ENCODE results near the gene CYLD. TPM values are rescaled to one million over a fixed set of nuclear protein-coding genes. Genes with fewer than 3 reads are reported as not detected.
A peak's percentile ranks its signal among the peaks of the same experiment; 100 is the strongest.

Gene CYLD
- total RNA-seq, 4 donors from 2014 or later = 24.3 to 56.1 (median 30.0) TPM

GRCh38 chr16:50724306-50724705 is 17.6 kb upstream of the CYLD start:
- DNase-seq = no peak
- H3K27ac ChIP-seq = no peak overlapping the region
- peaks cover 0 to 4% (median 0%) of the 10 kb centered on the region in 4 donors for H3K9me3 ChIP-seq
- TF ChIP-seq, protein P1, sequence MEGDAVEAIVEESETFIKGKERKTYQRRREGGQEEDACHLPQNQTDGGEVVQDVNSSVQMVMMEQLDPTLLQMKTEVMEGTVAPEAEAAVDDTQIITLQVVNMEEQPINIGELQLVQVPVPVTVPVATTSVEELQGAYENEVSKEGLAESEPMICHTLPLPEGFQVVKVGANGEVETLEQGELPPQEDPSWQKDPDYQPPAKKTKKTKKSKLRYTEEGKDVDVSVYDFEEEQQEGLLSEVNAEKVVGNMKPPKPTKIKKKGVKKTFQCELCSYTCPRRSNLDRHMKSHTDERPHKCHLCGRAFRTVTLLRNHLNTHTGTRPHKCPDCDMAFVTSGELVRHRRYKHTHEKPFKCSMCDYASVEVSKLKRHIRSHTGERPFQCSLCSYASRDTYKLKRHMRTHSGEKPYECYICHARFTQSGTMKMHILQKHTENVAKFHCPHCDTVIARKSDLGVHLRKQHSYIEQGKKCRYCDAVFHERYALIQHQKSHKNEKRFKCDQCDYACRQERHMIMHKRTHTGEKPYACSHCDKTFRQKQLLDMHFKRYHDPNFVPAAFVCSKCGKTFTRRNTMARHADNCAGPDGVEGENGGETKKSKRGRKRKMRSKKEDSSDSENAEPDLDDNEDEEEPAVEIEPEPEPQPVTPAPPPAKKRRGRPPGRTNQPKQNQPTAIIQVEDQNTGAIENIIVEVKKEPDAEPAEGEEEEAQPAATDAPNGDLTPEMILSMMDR (IDR thresholded peaks at IDR 0.05) = no peak
- no peak for TF ChIP-seq POLR2A (IDR thresholded peaks at IDR 0.05)
- no peak overlapping the region for H3K4me3 ChIP-seq
- H3K36me3 ChIP-seq = no peaks in the 10 kb centered on the region
- H3K4me1 ChIP-seq = peaks cover 0 to 3% (median 0%) of the 10 kb centered on the region in 4 donors
- no peaks in the 10 kb centered on the region for H3K27me3 ChIP-seq

- H3K36me3 ChIP-seq = no peaks in the 10 kb centered on the region
- no peaks in the 10 kb centered on the region for H3K27me3 ChIP-seq
- H3K4me3 ChIP-seq = no peak overlapping the region
- TF ChIP-seq, protein P1 (IDR thresholded peaks at IDR 0.05) = no peak
- no peak for TF ChIP-seq POLR2A (IDR thresholded peaks at IDR 0.05)
- H3K9me3 ChIP-seq = no peaks in the 10 kb centered on the region
- no peak for DNase-seq
- no peaks in the 10 kb centered on the region for H3K4me1 ChIP-seq
- peak overlapping the region in 1 of 4 donors; percentile 21 for H3K27ac ChIP-seq
These were observed 10.5 kb upstream of the CYLD start for GRCh38 chr16:50731130-50731988.

DNA sequence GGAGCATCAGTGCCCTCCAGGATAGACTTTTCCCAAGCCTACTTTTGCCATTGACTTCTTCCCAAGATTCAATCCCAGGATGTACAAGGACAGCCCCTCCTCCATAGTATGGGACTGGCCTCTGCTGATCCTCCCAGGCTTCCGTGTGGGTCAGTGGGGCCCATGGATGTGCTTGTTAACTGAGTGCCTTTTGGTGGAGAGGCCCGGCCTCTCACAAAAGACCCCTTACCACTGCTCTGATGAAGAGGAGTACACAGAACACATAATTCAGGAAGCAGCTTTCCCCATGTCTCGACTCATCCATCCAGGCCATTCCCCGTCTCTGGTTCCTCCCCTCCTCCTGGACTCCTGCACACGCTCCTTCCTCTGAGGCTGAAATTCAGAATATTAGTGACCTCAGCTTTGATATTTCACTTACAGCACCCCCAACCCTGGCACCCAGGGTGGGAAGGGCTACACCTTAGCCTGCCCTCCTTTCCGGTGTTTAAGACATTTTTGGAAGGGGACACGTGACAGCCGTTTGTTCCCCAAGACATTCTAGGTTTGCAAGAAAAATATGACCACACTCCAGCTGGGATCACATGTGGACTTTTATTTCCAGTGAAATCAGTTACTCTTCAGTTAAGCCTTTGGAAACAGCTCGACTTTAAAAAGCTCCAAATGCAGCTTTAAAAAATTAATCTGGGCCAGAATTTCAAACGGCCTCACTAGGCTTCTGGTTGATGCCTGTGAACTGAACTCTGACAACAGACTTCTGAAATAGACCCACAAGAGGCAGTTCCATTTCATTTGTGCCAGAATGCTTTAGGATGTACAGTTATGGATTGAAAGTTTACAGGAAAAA is 9.7 kb upstream of the CYLD start:
- DNase-seq = peak in 1 of 3 donors; percentile 36
- TF ChIP-seq, protein P1 (IDR thresholded peaks at IDR 0.05) = no peak
- no peak for TF ChIP-seq POLR2A (IDR thresholded peaks at IDR 0.05)
- H3K9me3 ChIP-seq = no peaks in the 10 kb centered on the region
- H3K27me3 ChIP-seq = no peaks in the 10 kb centered on the region
- no peaks in the 10 kb centered on the region for H3K36me3 ChIP-seq
- peak overlapping the region in 1 of 4 donors; percentile 21 for H3K27ac ChIP-seq
- H3K4me3 ChIP-seq = no peak overlapping the region
- no peaks in the 10 kb centered on the region for H3K4me1 ChIP-seq

DNA sequence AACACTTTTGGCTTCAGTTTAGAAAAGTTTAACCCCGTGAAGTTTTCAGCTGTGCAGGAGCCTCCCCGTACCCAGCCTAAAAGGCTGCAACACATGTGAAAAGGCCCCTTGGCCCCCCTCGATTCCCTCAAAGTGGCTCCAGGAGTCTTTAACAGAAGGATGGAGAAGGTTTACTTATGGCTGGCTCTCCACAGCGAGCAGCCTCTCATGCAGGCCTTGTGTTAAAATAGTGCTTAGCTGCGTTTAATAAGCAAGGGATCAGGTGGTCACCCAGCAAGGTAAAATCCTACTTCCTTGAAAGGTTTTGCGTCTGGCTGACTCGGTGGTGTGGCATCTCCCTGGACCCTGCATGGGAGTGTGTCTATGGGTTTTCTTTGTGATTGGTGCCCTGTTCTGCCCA is 8.4 kb upstream of the CYLD start:
- H3K9me3 ChIP-seq = no peaks in the 10 kb centered on the region
- no peaks in the 10 kb centered on the region for H3K36me3 ChIP-seq
- DNase-seq = no peak
- TF ChIP-seq, protein P1 (IDR thresholded peaks at IDR 0.05) = no peak
- no peak for TF ChIP-seq POLR2A (IDR thresholded peaks at IDR 0.05)
- no peak overlapping the region for H3K27ac ChIP-seq
- H3K4me1 ChIP-seq = no peaks in the 10 kb centered on the region
- no peaks in the 10 kb centered on the region for H3K27me3 ChIP-seq
- H3K4me3 ChIP-seq = no peak overlapping the region

DNA sequence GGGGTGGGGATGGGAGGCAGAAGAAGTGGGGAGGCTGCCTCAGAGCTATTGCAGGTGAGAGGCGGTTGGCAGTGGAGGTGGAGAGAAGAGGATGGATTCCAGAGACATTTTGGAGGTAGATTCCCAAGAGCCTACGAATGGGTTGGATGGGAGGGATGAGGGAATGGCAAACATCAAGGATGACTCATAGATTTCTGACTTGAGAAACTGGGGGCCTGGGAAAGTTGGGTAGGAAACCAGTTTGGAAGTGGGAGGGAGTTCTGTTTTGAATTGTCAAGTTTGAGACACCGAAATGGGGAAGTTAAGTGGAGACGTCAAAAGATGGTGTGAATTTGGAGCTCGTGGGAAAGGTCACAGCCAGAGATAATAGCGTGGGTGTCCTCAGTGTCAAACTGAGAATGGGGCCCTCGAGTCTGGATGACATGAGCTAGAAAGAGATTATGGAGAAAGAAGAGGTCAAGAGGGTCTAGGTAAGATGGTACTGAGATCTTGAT is 6.2 kb upstream of the CYLD start:
- no peak overlapping the region for H3K4me3 ChIP-seq
- H3K36me3 ChIP-seq = no peaks in the 10 kb centered on the region
- H3K27me3 ChIP-seq = no peaks in the 10 kb centered on the region
- DNase-seq = no peak
- H3K4me1 ChIP-seq = no peaks in the 10 kb centered on the region
- TF ChIP-seq POLR2A (IDR thresholded peaks at IDR 0.05) = no peak
- TF ChIP-seq, protein P1 (IDR thresholded peaks at IDR 0.05) = no peak
- no peaks in the 10 kb centered on the region for H3K9me3 ChIP-seq
- no peak overlapping the region for H3K27ac ChIP-seq
